A673 (cell line): Measurements from ENCODE around the gene CACNA2D3.

Source experiments
- EZH2 ChIP-seq: fragments of 200-600 bp; sonication (generic); IDR thresholded peaks from 2 replicates; pipeline ENCODE4 v1.6.1; 2017; ENCODE audit warnings: borderline replicate concordance, low read depth, mild to moderate bottlenecking, mixed read lengths, antibody characterized with exemption, low read length; ENCODE audit not compliant: poor library complexity, severe bottlenecking
- TF ChIP-seq, protein P1 (sequence below): fragments of 300-800, 200-600 bp; sonication (generic); conservative IDR thresholded peaks from 2 replicates; pipeline ENCODE4 v1.5.1; 2017; ENCODE audit warnings: low read depth, mild to moderate bottlenecking, antibody characterized with exemption, low read length, moderate library complexity, mixed read lengths

DNA sequence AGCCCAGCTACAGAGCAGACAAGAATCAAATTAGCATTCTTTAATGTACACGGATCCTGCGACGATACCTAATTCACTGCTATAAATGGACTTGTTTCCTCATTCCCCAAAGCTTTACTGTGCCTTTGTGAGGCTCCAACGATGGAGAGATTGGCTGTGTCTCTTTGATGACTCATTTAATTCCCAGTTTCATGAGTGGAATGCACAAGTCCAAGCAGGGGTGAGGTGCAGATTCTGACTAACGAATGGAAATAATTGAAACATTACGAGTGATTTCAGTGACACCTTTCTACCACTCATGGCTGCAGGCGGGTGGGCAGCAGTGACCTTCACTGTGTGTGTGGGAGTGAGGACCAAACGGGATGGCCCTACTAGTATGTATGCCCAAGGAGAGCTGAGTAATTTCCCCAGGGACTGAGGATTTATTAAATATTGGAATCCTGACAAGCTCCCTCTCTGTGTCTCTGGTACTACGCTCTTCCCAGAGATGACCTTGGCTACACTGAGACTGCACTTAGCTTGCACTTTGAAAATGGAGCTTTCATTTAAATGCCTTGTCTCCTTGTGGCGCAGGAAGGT, 156.7 kb downstream of the CACNA2D3 start:
- TF ChIP-seq, protein P1, sequence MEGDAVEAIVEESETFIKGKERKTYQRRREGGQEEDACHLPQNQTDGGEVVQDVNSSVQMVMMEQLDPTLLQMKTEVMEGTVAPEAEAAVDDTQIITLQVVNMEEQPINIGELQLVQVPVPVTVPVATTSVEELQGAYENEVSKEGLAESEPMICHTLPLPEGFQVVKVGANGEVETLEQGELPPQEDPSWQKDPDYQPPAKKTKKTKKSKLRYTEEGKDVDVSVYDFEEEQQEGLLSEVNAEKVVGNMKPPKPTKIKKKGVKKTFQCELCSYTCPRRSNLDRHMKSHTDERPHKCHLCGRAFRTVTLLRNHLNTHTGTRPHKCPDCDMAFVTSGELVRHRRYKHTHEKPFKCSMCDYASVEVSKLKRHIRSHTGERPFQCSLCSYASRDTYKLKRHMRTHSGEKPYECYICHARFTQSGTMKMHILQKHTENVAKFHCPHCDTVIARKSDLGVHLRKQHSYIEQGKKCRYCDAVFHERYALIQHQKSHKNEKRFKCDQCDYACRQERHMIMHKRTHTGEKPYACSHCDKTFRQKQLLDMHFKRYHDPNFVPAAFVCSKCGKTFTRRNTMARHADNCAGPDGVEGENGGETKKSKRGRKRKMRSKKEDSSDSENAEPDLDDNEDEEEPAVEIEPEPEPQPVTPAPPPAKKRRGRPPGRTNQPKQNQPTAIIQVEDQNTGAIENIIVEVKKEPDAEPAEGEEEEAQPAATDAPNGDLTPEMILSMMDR: no peak
- TF ChIP-seq EZH2: no peak
